ENCODE measurements around the gene IGFL1. TPM values are rescaled to one million over a fixed set of nuclear protein-coding genes. Genes with fewer than 3 reads are reported as not detected.
A peak's percentile ranks its signal among the peaks of the same experiment; 100 is the strongest.
"Not testable (repeated sequence)": the region's sequence is repeated elsewhere in the genome, so short reads cannot be mapped to it uniquely, and the experiment has no call there.

Gene IGFL1
- polyA plus RNA-seq, 3 donors from 2014 or later, result not detected

DNA sequence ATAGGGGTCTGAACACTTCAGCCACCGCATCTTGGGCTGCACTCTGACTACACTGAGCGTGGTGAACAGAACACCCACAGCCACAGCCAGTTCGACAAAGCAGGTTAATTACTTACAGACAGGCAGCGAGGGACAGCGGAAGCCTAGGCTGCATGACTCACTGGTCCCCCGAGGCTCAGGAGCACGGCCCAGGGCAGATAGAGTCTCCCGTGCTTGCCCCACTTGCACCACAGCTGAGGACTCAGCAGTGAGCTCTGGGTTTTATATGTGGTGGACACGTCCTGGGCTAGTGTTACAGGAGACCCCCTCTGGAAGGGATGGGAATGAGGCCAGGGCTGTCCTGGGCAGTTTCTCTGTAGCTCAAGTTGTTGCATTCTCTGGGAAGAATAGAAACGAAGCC lies 5.8 kb upstream of the IGFL1 start:
- not testable (repeated sequence) for H3K27ac Mint-ChIP-seq, H3K36me3 Mint-ChIP-seq, H3K4me3 Mint-ChIP-seq, DNase-seq, H3K9me3 Mint-ChIP-seq
- H3K27me3 Mint-ChIP-seq (ENCODE audit: low read depth in 3 of 3), result peaks cover 0 to 30% (median 23%) of the 10 kb centered on the region in 3 donors
- H3K4me1 Mint-ChIP-seq, result peaks cover 13% of the 10 kb centered on the region in 2 donors

DNA sequence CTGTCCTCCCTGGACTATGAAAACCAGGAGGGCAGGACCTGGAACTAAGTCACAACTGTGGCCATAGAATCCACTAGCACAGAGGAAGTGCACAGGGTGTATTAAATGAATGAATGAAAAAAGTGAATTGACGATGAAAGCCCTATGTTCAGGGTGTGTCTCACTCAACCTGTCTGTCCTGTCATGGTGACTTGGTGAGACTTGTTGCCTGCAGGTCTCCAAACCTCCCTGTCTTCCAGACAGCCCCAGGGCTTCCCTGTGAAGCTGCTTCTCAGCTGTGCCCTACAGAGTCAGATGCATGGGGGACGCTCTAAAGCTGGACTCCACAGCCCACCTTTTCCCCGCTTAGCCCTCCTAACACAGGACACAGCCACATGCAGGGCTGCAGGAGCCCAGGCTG lies 4.8 kb upstream of the IGFL1 start:
- peaks cover 13% of the 10 kb centered on the region in 2 donors for H3K4me1 Mint-ChIP-seq
- no peak for DNase-seq
- H3K27ac Mint-ChIP-seq, result no peak overlapping the region
- no peaks in the 10 kb centered on the region for H3K36me3 Mint-ChIP-seq
- peaks cover 0 to 2% (median 0%) of the 10 kb centered on the region in 6 donors for H3K9me3 Mint-ChIP-seq
- H3K27me3 Mint-ChIP-seq (ENCODE audit: low read depth in 3 of 3), result peaks cover 0 to 30% (median 19%) of the 10 kb centered on the region in 3 donors
- no peak overlapping the region for H3K4me3 Mint-ChIP-seq

DNA sequence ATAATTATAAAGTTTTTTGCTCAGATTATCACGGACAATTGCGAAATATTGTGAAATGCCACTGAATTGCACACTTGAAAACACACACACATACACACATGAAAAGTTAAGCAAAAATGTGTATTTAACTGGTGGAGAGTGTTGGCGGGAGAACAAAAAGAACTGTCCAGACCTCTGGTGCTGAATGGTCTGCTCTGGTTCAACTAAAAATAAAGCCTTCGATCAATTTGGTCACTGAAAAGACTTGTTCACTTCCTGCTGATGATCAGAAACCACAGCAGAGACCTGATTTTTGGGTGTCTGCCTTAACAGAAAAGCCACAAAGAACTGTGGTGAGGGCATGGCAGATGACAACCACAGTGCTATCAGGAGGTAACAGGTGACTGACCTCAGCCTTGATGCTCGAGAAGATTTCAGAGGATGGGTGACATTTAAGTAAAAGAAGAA lies 4.0 kb upstream of the IGFL1 start:
- DNase-seq, result peak; percentile 41 to 60 (median 58)

DNA sequence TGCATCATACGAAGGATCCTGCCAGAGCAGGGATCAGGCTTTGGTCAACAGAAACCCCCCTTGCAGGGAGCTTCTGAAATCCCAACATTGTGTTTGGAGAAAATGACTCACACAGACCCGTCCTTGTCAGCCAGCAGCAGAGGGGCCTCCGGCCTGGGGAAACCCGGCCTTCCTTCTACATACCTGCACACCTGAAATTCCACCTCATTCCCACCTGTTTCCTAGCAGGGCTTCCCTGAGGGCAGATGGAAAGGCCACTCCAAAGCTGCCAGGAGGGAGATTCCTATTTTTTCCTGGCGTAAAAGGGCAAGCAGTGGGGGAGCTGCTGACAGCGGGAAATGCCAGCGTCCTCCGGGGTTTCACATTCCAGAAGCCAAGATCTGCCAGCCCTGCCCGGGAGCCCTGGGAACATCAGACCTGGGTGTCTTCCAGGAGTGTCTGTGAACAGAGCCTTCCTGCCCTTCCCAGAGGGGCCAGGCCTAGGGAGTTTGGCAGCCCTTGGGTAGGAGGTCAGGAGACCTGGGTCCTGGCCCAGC lies 3.0 kb upstream of the IGFL1 start:
- no peak for DNase-seq
- peaks cover 13% of the 10 kb centered on the region in 2 donors for H3K4me1 Mint-ChIP-seq
- peaks cover 1 to 30% (median 20%) of the 10 kb centered on the region in 3 donors for H3K27me3 Mint-ChIP-seq (ENCODE audit: low read depth in 3 of 3)
- peaks cover 0 to 2% (median 0%) of the 10 kb centered on the region in 6 donors for H3K9me3 Mint-ChIP-seq
- no peaks in the 10 kb centered on the region for H3K36me3 Mint-ChIP-seq
- H3K27ac Mint-ChIP-seq, result no peak overlapping the region
- no peak overlapping the region for H3K4me3 Mint-ChIP-seq

More for the DNA sequence above, 4.0 kb upstream of the IGFL1 start:
- Mint-ChIP-seq H3K36me3 (no peaks in the 10 kb centered on the region), H3K4me1 (peaks cover 13% of the 10 kb centered on the region in 2 donors), H3K9me3 (peaks cover 0 to 2% (median 0%) of the 10 kb centered on the region in 6 donors), H3K27ac (peak overlapping the region in 1 of 6 donors; percentile 25), H3K4me3 (peak overlapping the region in 1 of 5 donors; percentile 31), H3K27me3 (ENCODE audit: low read depth in 3 of 3) (peaks cover 1 to 30% (median 21%) of the 10 kb centered on the region in 3 donors)

DNA sequence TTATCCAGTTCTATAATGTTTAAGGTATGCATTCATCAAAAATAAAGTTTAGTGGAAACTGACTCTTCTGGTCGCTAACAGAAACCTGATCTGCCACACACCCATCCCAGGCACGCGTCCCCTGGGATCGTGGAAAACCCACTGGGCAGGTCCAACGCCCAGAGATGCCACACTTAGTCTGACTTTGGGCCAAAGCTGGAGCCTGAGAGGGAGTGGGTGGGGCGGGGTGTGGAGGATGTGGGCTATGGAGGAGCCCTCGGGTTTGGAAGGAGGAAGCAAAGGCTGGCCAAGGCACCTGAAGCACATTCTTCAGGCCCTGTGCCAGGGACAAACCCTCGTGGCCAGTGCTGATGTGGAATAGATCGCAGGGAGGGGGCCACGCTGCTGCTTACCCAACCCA lies 2.5 kb downstream of the IGFL1 start:
- Mint-ChIP-seq H3K27ac (no peak overlapping the region), H3K9me3 (no peaks in the 10 kb centered on the region), H3K4me1 (peaks cover 0 to 2% of the 10 kb centered on the region in 2 donors), H3K36me3 (no peaks in the 10 kb centered on the region), H3K4me3 (no peak overlapping the region), H3K27me3 (ENCODE audit: low read depth in 3 of 3) (peaks cover 13 to 18% (median 17%) of the 10 kb centered on the region in 3 donors)
- DNase-seq, result no peak

DNA sequence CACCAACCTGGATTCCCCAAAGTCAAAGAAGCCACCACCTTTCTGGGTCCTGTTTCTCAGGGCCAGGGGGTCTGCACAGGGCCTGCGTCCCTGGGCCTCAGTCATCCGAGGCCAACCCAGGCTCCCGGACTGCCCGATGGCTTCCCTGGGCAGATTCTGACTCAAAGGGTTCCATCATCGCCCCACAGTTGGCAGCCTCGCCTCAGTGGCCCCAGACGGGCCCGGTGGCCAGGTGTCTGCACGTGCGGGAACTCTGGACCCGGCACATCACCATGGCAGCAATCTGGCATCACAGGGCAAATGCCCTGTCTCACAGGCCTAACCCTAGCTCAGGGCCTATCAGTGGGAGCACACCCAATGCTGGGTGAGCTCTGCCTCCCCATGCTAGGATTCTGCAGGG lies 2.9 kb downstream of the IGFL1 start:
- DNase-seq, result no peak
- H3K9me3 Mint-ChIP-seq, result no peaks in the 10 kb centered on the region
- no peak overlapping the region for H3K4me3 Mint-ChIP-seq
- H3K27ac Mint-ChIP-seq, result no peak overlapping the region
- H3K27me3 Mint-ChIP-seq (ENCODE audit: low read depth in 3 of 3), result peaks cover 13 to 17% (median 16%) of the 10 kb centered on the region in 3 donors
- H3K36me3 Mint-ChIP-seq, result no peaks in the 10 kb centered on the region
- no peaks in the 10 kb centered on the region for H3K4me1 Mint-ChIP-seq

DNA sequence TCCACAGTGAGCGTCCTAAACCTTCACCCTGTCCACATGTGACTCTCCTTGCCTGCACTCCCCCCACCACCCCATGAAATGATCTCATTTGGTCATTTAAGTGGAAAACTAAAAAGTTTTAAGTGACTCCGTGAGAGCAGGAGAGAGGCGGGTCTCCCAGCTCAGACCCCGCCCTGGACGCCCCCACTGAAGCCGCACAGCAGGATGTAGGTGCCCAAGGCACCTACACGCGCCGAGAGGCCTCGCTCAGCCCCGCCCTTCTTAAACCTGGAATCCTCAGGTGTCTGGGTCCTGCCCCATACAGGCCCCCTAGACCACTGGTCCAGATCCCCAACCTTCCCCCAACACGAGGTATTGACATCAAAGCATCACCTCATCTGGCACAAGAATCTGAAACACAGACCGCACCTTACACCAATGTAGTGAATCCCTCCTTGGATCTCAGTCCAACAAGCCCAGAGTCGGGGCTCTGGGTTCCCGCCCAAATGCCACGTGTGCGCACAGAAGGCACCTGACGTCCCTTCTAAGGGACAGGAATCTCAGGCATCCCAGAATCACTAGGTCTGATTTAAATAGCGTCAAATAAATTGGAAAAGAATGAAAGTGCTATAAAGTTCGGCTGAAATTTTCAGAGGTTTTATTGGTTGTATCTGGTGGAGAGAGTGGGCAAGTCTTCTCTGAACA lies 3.5 kb downstream of the IGFL1 start:
- peaks cover 16 to 19% (median 17%) of the 10 kb centered on the region in 3 donors for H3K27me3 Mint-ChIP-seq (ENCODE audit: low read depth in 3 of 3)
- H3K4me3 Mint-ChIP-seq, result no peak overlapping the region
- DNase-seq, result no peak
- H3K4me1 Mint-ChIP-seq, result no peaks in the 10 kb centered on the region
- H3K27ac Mint-ChIP-seq, result no peak overlapping the region
- H3K9me3 Mint-ChIP-seq, result no peaks in the 10 kb centered on the region
- H3K36me3 Mint-ChIP-seq, result no peaks in the 10 kb centered on the region

DNA sequence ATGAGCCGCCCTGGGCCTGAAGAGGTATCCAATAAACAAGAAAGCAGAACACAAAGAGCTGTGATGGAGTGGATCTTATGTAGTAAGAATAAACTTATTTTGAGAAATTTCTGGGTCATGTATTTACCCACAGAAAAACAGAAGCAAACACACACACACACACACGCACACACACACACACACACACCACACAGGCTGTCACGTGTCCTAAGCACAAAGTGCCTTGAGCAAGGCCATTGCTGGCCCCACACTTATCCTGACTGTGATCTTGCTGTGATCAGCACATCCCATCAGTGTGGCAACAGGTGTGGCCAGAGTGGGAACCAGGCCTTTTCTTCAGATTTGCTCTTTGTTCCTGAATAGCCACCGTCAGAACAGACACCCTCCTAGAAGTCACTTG lies 4.3 kb downstream of the IGFL1 start:
- not testable (repeated sequence) for H3K27ac Mint-ChIP-seq, H3K36me3 Mint-ChIP-seq, H3K4me3 Mint-ChIP-seq, H3K4me1 Mint-ChIP-seq, H3K9me3 Mint-ChIP-seq, DNase-seq
- H3K27me3 Mint-ChIP-seq (ENCODE audit: low read depth in 3 of 3), result peaks cover 15 to 19% (median 16%) of the 10 kb centered on the region in 3 donors

DNA sequence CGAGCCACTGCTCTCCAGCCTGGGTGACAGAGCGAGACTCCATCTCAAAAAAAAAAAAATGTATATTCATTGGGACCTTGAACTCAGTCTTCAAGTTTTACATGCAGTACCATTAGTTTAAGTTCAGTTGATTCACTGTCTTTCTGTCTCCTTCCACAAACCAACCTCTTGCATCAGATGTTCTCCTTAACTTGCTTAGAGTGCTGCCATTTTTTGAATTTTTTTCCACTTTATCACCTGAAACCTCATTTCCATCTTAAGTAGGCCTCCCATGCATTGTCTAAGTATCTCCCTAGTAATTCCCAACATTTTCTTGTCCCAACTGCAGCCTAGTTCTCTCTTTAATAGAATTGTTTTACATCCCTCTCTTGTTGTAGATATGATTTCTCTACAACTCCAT lies 8.6 kb downstream of the IGFL1 start:
- H3K4me3 Mint-ChIP-seq, H3K27ac Mint-ChIP-seq, H3K4me1 Mint-ChIP-seq, DNase-seq, H3K9me3 Mint-ChIP-seq, H3K36me3 Mint-ChIP-seq: not testable (repeated sequence)
- peaks cover 18 to 29% (median 21%) of the 10 kb centered on the region in 3 donors for H3K27me3 Mint-ChIP-seq (ENCODE audit: low read depth in 3 of 3)

DNA sequence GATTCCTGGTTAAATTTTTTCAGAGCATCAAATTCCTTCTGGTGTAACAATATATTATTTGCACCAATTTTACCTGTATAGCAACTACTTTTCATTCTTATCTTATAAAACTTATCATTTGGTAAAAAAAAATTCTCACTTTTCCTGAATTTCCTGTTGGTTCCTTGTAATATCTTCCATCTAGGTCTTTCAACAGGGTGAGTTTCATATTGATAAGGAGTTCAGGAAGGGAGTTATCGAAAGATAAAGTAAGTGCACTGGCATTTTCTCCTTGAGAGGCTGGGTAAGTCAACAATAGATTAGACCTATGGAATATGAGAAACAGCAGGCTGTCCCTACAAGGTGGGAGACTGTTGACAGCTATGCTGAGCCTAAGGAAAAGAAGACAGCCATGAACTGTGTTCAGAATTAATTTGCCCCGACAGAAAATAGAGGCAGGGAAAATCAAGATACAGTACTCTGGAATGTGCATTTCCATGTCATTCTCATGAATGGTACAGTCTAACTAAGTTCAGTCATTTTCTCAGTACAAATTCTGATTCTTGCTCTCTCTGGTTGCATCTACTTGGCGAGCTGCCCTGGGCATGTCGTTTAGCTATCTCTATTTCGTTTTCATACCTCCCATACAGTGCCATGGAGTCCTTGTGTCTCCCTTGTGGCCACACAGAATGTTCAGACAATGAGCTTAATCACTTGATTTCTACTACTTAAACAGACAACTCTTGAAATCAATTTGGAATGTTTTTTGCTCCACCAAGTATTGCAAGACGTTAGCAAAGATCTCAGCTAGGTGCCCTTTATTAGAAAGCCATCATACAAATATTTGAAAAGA lies 9.9 kb downstream of the IGFL1 start:
- H3K27ac Mint-ChIP-seq, result no peak overlapping the region
- DNase-seq, result no peak
- peaks cover 17 to 28% (median 26%) of the 10 kb centered on the region in 3 donors for H3K27me3 Mint-ChIP-seq (ENCODE audit: low read depth in 3 of 3)
- H3K9me3 Mint-ChIP-seq, result no peaks in the 10 kb centered on the region
- no peaks in the 10 kb centered on the region for H3K36me3 Mint-ChIP-seq
- no peak overlapping the region for H3K4me3 Mint-ChIP-seq
- no peaks in the 10 kb centered on the region for H3K4me1 Mint-ChIP-seq

DNA sequence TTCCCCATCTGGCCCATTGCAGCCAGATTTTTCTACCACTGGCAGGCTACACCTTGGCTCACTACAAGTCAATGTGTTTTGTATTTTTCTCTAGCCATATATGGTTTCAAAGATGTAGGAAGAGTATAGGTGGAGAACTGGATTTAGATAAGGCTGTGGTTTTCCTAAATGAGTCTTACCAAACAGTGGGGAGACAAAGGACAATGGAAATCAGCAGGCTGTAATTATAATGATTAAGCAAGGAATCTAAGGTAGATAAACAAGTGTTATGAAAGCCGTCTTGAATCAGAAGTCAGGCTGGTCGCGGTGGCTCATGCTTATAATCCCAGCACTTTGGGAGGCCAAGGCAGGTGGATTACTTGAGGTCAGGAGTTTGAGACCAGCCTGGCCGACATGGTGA lies 11.2 kb downstream of the IGFL1 start:
- H3K27me3 Mint-ChIP-seq (ENCODE audit: low read depth in 3 of 3), result peaks cover 17 to 26% (median 23%) of the 10 kb centered on the region in 3 donors
- no peak overlapping the region for H3K27ac Mint-ChIP-seq
- no peaks in the 10 kb centered on the region for H3K4me1 Mint-ChIP-seq
- no peak overlapping the region for H3K4me3 Mint-ChIP-seq
- no peaks in the 10 kb centered on the region for H3K36me3 Mint-ChIP-seq
- no peak for DNase-seq
- H3K9me3 Mint-ChIP-seq, result no peaks in the 10 kb centered on the region

DNA sequence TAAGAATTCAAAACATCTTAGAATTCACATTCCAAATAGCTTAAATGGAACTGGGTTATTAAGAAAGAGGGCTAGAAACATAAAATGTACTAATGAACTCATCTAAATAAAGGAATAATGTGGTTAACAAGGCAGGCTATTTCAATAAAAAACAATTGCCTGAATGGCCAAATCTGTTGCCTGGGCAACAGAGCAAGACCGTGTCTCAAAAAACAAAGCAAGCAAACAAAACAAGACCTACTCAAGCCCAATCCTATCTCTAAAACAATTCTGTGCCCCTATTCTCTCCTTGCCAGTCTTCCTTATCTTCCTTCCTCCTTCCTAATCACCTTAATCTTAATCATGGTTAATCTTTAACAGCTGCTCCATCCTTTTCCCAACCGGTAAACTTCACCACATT lies 12.1 kb downstream of the IGFL1 start:
- Mint-ChIP-seq H3K4me1 (no peaks in the 10 kb centered on the region), H3K27ac (no peak overlapping the region), H3K27me3 (ENCODE audit: low read depth in 3 of 3) (peaks cover 11 to 29% (median 26%) of the 10 kb centered on the region in 3 donors), H3K36me3 (no peaks in the 10 kb centered on the region), H3K9me3 (no peaks in the 10 kb centered on the region), H3K4me3 (no peak overlapping the region)
- no peak for DNase-seq

DNA sequence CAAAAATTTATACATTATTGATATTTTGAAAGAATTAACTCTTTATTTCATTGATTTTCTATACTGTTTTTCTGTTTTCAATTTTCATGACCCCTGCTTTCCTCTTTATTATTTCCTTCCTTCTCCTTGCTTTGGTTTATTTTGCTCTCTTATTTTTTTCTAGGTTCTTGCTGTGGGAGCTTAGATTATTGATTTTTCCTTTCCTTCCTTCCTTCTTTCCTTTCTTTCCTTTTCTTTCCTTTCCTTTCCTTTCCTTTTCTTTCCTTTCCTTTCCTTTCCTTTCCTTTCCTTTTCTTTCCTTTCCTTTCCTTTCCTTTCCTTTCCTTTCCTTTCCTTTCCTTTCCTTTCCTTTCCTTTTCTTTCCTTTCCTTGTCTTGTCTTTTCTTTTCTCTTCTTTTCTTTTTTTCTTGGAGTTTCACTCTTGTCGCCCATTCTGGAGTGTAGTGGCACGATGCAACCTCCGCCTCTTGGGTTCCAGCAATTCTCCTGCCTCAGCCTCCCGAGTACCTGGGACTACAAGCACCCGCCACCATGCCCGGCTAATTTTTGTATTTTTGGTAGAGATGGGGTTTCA lies 13.6 kb downstream of the IGFL1 start:
- H3K36me3 Mint-ChIP-seq, H3K9me3 Mint-ChIP-seq, H3K27ac Mint-ChIP-seq, H3K4me1 Mint-ChIP-seq, DNase-seq, H3K4me3 Mint-ChIP-seq: not testable (repeated sequence)
- H3K27me3 Mint-ChIP-seq (ENCODE audit: low read depth in 3 of 3), result peaks cover 12 to 31% (median 30%) of the 10 kb centered on the region in 3 donors

Measured in immature natural killer cell (primary cell).